H1 (cell line): Measurements from ENCODE around the gene WDR11. TPM values are rescaled to one million over a fixed set of nuclear protein-coding genes. Genes with fewer than 3 reads are reported as not detected.

ENCODE experiments used
- CREB1 ChIP-seq: IDR thresholded peaks from 2 replicates; pipeline ENCODE4 v1.6.1; 2012; ENCODE audit warnings: inconsistent platforms
- HDAC6 ChIP-seq: IDR thresholded peaks from one replicate; pipeline ENCODE4 v1.7.1; 2012; ENCODE audit warnings: low read depth, mild to moderate bottlenecking, inconsistent platforms, low read length, moderate library complexity
- MAFK ChIP-seq: IDR thresholded peaks from 2 replicates; pipeline ENCODE4 v1.6.1; 2012; ENCODE audit warnings: low read depth, mild to moderate bottlenecking, improper control_type of control experiment, low read length
- RXRA ChIP-seq: IDR thresholded peaks from 2 replicates; pipeline ENCODE4 v1.6.1; 2011; ENCODE audit warnings: low read depth, mild to moderate bottlenecking, low read length, moderate library complexity; ENCODE audit not compliant: insufficient read depth
- SAP30 ChIP-seq: fragments of 300-600 bp; sonication (generic); IDR thresholded peaks from 2 replicates; pipeline ENCODE4 v1.7.1; 2012; ENCODE audit warnings: low read length, moderate library complexity, mild to moderate bottlenecking, inconsistent platforms; ENCODE audit not compliant: insufficient read depth, insufficient replicate concordance
- SP2 ChIP-seq: IDR thresholded peaks from 2 replicates; pipeline ENCODE4 v1.6.1; 2012; ENCODE audit warnings: mild to moderate bottlenecking, low read length, inconsistent platforms
- polyA plus RNA-seq, 7 experiments: library from polyadenylated mRNA; depleted of rRNA in 3 of 7; stranded (reverse) in 5 of 7; unstranded in 2 of 7; fragments of >200 nt in 5 of 7; fragments of 200-250 nt in 2 of 7; gene quantifications; 1 replicate in 5 of 7; 2 replicates in 1 of 7; 4 replicates in 1 of 7; pipeline versions ENCODE4 v1.2.1 to v1.2.3, GENCODE V29; 2011 to 2013; ENCODE audit warnings: missing spikeins in 2 of 7, mixed read lengths in 2 of 7
- total RNA-seq: library from RNA; stranded (reverse); fragmentation: NEBNext Ultra II Directional; extraction: Animal tissue kit (Norgen Biotek cat#: 25700); gene quantifications from 2 replicates; pipeline ENCODE4 v1.2.1, GENCODE V29; 2021

WDR11 gene
- total and polyA plus RNA-seq, 2 of the 8 experiments (the other 6 are each of a cell fraction or from before 2014, with no cell fraction given) = 39.7 to 41.9 TPM

GRCh38 chr10:120802935-120803334, 48.2 kb upstream of the WDR11 start (continued):
- no peak for TF ChIP-seq RXRA
- TF ChIP-seq MAFK = no peak
- no peak for TF ChIP-seq CREB1
- no peak for TF ChIP-seq HDAC6
- no peak for TF ChIP-seq SAP30
- TF ChIP-seq SP2 = no peak
